CD4-positive, alpha-beta T cell treated with Interleukin-12 subunit alpha and Interleukin-12 subunit beta, for 1 hour (primary cell): ENCODE data around the gene BABAM2.
A peak's percentile ranks its signal among the peaks of the same experiment; 100 is the strongest.

Experiments
- DNase-seq: peaks from one replicate; pipeline ENCODE4 v3.0.0-alpha.2; 2020

BABAM2 gene

DNA sequence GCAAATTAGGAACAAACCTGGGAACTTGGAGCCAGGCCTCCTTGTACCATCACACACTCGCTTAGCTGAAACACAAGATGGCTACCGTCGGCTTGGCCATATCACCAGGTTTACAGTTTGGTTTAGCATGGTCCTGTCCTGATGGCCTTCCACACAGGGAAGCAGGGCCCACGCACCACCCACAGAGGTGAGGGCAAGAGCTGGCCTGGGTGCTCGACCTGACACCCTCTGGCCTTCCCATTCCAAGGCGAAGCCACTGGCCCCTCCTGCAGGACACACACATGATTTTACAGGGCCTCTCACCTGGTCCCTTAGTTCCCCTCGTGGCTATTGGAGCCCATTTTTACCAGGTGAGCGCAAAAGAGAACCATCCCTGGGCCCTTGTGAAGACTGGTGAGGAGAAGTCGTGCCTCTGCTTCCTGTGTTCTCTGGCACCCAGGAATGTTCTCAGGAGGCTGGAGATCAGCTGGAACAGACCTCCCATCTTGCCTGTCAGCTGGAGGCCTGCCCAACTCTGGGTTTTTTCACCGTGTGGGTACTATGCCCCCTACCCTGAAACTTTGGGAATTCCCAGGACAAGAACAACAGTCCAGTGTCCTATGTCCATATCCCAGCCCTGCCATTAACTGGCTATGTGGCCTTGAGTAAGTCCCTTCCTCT, 449.1 kb downstream of the BABAM2 start:
- no peak for DNase-seq

DNA sequence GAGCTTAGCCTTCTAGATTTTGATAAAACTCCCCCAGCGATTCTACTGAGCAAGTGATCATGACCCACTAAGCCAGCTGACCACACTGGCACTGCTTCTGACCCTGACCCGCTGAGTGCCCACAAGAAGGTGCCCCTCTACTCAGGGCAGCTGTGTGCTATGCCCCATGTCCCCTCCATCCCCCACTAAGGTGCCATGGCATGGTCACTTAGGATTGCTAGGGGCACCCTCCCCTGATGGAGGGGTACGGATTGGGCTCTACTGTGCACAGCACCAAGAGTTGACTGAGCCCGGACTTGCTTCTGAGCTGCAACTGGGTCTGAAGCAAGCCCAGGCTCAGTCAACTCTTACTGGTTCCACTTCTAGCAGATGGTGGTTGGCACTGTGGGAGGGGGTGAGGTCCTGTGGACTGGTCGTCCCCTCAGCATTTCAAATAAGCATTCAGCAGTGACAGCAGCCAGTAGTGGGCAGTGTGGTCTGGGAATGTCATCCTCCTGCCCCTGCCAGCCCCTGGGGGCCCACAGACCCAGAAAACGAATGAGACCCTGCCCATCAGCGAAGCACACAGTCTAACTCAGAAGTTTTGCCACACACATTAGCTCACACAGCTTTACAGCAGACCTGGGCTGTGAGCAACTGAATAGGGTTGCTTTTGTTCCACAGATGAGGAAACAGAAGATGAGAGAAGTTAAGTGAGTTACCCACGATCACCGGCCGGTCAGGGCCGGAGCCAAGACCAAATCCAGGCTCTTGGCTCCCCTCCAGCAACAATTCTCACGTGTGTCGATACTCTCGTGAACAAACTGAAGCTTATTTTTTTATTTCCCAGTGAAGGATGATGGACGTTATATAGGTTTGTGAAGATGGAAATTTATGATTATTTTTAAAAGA, 450.0 kb downstream of the BABAM2 start:
- DNase-seq, result no peak

DNA sequence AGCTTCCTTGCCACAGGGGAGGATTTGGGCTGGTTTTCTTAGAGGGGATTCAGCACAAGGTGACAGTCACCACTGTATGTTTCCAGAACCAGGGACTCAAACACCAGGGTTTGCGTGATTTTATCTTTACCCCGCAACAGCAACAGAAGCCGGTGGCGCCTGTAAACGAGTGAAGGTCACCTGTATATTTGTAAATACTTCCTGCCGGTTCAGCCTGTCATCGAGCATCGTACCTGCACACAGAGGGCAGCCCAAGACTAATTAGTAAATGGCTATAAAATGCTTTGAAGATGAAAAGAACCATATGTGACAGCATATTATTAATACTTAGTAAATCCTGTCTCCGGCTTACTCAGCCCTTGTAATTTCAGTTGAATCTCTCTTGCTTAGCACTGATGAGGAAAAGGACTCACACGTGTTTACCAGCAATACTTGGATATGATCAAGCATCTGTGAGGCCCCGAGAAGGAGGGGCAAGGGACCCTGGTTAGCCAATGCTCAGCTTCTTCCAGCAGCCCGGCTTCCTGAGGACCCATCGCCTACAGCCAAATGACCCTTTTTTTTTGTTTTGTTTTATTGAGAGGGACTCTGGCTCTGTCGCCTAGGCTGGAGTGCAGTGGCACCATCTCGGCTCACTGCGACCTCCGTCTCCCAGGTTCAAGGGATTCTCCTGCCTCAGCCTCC, 450.8 kb downstream of the BABAM2 start:
- DNase-seq, result no peak

DNA sequence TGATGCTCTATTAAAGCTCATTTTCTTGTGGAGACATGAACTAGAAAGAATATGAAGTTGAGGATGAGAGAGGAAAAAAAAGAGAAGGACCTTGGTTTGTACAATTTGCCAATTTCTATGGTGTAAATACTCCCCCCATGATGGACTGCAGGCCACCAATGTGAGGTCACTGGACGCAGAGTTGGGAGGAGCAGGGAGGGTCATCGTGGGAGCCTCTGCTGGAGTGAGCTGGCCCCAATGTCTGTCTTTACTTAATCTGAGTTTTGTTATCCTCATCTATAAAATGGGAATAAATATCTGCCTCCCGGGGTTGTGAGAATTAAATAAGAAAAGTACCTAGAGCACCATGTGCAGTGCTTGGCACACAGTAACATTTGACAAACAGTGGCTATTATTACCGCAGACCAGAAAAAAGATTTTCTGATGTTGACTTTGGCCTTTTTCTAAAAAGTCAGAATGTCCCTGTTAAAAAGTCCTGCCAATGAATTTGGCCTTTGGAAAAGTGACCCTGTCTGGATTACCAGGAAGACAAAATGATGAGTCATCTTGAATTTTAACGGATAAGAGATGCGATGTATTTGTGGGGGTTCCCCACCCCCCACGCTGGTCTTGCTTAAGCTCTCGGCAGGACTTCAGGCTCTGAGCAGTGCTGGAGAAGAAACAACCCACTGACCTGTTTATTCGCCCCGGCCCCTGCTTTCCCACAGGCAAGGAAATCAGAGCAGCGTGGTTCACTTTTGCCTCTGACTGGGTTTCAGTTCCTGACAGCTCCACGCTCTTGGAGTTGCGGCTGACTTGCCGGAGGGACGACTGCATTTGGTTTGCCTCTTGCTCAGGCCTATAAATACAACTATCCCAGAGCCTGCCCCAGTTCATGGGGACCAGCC, 451.8 kb downstream of the BABAM2 start:
- no peak for DNase-seq

DNA sequence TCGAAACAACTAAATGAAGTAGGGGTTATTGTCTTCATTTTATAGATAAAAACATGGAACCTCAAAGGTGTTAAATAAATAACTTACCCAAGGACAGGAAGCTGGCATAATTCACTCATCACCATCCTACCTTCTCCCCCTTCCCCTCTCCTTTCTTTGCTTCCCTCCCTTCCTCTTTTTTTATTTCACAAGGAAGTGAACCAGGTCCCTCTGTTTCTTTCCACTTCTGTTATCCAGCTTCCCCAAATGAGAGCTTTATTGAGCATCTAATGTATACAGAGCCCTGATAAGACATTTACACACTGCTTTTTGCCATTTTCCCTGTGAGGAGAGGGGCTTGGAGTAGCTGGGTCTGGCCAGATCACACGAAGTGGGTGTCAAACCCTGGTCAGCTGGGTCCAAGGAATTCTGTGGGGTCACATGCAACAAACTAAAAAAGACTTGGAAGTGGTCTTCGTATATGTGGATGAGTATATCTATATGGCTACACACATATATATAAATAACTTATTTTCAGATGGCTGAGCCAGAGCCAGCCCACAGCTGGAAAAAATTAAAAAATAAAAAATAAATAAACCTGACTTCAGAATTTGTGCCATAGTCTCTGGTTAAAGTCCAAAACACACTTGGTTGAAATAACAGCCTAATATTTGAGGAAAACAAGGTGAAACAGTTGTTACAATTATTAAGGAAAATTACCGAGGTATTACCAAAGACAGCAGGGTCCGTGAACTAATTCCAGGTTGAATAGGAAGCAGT, 452.8 kb downstream of the BABAM2 start:
- DNase-seq, result no peak

DNA sequence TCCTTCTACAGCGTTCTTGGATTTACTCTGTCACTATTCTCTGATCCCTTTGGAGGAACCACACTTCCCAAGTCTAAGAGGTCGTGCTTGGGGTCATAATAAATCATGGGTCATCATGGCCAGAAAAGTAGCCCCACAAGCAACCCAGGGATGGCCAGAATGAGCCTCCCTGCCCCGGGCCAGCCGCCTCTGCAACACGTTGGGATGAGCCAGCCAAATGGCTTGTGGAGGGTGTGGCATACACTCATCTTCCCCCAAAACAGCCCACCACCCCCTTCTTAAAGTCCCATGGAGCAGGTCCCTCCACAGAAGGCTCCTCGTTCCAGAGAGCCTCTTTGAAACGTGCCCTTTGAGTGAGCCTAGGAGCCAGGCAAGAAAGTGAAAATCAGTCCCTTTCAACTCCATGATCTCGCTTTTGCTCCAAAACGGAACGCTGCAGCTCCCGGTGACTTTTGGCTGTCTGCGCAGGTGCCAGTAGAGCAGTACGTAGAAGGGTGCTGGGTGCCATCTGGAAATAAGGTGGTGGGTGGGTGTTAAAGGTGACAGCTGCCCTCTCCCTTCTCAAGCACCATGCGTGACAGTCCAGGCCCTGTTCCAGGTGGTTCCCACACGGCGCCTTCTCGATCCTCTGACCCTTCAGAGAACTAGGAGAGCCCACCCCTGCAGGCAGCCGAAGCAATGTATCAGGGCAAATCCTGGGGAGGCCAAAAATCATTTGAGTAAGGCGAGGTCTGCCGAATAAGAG, 453.6 kb downstream of the BABAM2 start:
- DNase-seq, result no peak

DNA sequence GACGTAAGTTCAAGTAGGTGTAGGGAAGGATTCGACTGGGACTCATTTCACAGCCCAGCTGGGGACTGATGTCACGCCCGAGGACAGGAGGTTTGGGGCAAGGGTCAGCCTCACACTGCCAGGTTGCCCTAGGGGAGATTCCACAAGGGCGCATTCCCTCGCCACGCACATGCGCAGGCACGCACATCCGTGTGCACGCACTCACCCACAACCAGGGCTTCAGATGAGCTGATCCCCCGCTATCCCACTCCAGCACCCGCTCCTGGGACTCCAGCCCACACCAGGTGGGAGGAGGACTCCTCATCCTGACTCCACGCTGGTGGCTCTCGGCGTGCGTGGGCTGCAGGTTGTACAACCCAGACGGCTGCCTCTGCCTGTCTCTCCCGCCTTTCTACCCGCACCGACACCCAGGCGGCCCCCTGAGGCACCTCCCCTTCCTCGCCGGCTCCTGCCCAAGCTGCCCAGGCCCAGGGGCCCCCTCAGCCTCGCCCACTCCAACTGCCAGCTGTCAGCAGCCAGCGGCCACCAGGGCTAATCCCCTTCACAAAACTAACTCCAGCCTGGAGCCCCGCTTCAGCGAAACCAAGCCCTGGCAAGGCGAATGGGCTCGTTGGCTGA, 454.3 kb downstream of the BABAM2 start:
- no peak for DNase-seq

DNA sequence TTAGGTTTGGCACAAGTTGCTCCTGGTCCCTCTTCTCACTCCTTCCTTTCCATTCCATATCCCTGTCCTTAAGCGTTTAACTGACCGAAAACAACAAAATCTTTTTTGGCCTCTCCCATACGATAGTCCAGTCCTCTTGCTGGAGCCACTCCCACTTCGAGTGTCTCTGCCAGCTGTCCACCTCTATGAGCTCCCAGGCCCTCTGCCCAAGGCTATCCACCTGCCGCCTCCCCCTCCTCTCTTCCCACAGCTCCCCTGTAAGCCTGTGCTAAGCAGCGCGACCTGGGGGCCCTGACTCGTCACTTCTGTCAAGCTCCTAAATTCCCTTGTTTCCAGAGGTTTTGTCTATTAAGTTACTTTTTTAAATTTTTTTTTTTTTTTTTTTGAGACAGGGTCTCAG, 455.1 kb downstream of the BABAM2 start:
- DNase-seq, result no peak

DNA sequence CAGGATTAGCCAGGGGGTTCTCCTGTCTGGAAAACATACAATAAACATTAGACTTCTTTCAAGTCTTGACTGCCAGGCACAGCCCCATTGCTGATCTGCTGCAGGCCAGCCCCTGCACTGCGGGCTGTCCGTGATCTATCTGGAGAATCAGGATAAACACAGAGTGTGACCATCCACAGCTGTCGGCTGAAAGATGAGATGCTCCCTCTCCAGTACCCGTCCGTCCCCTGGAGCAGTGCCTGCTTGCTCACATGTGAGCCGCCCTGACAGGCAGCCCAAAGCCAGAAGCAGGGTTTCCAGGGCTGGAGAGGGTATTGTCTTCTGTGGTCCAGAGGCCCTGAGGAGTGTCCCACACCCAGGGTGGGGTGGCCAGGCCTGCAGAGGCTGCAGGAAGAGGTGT, 456.1 kb downstream of the BABAM2 start:
- no peak for DNase-seq

DNA sequence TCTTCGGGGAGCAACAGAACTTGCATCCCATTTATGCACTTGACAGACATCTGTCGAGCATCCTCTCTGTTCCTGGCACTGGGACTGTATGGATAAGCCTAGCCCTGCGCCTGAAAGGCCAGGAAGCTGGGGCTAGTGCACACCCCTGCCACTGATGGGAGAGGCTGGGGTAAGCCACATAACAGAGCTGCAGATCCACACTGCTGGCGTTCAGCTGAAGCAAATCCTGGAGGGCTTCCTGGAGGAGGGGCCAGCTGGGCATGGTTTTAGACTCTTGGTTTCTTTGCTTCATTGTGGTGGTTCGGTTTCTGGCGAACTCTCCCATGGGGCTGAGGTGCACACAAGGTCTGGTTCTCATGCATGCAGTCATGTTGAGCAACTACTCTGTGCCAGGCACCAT, 456.7 kb downstream of the BABAM2 start:
- DNase-seq, result no peak

DNA sequence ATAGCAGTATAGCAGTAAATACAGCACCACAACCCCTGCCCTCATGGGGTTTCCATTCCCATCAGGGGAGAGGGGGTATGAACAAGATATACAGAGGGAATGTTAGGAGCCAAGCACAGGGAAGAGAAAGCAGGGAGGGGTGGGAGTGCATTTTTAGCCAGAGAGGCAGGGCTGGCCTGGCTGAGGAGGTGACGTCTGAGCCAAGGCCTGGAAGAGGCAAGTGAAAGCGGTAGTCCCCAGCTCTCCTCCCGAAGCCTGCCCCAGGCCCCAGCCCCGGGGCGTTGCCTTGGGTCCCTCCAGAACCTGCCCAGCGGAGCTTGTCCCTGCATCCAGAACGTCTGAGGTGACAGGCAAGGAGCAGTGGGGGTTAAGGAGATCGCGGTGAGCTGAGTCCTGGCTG, 457.1 kb downstream of the BABAM2 start:
- DNase-seq, result no peak

DNA sequence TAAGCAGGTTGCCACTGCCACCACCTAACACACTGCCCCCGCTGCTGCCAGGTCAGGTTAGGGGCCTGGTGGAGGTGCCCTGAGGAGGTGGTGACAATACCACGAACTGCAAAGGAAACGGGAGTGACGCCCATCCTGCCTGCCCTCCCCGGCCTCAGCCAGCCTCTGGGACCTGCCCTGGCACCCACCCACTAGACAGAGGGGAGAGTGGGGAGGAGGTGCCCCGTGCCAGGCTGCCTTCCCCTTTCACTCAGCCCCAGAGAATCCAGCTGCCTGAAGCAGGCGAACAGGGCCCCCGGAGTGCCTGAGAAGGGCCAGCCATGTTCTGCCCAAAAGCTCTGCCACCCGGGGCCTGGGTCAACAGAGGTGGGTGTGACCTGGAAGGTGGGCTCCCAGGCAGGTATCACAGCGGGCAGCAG, 457.6 kb downstream of the BABAM2 start:
- DNase-seq, result peak; percentile 75

DNA sequence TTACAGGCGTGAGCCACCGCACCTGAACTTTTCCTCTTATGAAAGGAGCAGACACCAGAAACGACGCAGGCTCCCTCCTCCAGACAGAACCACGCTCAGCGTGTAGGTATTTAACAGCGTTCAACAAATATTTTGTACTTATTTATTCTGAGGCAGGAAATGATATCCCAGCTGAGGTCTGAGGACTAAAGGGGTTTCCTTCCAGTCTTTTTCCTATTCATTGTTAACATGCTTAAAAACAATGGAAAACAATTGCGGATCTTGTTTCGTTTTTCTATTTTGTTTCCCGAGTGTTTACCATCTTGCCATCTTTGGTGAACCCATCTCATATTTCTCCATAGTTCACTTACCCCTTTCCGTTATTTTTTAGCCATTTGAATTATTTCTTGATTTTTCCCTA, 458.4 kb downstream of the BABAM2 start:
- no peak for DNase-seq

DNA sequence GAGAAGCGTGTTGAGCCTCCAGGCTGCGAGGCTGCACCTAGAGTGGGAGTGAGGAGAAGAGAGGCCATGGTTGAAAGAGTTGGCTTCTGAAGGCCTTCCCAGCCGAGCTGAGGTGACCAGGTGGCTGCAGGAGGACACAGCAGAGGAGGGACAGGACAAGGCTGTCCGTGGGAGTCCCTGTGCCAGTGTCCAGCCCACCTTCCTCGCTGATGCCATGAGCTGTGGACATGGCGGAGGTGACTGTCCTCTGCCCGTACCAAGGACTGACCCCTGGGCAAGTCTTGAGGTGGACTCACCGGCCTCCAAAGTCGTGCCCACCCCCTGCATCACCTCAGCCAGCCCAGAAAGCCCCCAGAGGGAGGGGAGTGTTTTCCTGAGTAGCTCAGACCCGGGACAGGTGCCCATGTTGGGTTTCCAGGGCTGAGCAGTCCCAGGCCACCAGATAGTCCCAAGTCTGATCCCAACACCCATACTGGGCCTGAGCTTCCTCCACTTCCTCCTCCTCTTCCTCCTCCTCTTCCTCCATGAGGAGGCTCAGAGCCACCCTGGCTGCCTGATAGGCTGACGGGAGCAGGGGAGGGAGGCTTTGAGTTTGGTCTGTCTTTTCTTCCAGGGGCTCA, 459.1 kb downstream of the BABAM2 start:
- DNase-seq, result no peak

DNA sequence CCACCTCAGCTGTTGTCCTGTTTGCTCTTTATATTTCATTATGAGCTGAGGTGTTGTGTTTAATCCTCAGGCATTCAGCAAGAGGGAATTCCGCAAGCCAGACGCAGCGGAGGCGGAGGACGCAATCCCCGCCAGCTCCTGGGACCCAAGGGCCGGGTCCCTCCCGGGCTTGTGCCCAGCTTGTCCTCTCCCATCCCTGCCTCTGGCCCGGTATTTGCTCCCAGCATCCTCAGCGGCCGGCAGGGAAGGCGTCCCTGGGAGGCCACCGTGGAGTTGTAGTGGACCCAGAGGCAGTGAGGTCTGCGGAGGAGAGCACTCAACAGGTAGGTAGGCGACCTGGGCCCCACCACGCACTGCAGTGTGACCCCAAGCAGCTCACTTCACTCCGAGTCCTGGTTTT, 459.7 kb downstream of the BABAM2 start:
- no peak for DNase-seq

DNA sequence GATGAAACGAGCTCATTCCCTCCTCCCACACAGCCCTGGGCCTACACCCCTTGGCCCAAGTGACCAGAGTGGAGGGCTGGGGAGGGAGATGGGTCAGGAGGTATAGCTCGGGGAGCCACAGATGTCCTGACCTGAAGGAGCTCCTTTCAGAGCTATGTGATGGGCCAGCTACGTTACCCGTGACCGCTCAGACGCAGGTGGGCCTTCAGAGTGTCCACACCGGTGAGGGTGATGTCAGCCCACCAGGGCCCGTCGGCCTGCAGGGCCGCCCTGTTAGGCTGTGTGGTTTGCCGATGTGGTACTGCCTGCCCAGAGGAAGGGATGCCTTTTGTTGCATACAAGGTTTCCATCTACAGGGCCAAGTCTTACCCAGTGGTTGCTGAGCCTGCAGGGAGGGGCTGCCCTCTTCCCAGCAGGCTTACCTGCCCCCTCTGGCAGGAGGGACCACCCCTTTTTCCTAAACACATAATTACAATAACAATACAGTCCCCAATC, 460.3 kb downstream of the BABAM2 start:
- no peak for DNase-seq

DNA sequence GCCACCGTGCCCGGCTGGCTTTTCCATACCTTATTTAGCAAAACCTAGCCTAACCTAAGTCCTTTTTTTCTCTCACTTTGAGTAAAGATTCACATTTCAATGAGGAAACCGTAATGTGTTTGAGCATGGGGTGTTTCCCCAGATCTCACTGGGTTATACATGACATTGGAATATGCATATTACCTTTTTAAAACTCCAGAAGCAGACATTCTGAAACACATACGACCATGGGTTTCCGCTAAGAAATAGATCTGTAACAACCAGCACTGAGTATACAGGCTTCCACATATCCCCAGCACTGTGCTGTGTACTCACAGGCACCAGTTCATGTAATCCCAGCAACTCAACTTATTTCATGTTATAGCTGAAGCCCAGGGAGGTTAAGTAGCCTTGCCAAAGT, 461.1 kb downstream of the BABAM2 start:
- DNase-seq, result no peak

DNA sequence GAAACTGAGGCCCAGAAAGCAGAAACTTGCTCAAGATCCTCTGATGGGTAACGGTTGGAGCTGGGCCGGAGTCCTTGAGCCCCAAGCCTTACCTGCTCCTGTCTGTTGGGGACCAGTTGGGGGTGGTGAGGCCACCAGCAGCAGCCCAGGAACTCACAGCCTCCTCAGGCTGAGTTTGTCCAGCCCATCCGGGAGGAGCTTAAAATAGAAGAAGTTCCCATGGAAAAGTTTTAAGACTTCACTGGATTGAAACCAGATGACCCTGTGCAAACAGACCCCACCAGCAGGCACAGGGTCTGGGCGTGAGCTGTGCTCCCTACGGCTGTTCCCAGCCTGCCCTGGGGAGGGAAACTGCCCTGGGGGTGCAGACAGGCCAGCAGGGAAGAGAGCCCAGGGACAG, 461.6 kb downstream of the BABAM2 start:
- no peak for DNase-seq

DNA sequence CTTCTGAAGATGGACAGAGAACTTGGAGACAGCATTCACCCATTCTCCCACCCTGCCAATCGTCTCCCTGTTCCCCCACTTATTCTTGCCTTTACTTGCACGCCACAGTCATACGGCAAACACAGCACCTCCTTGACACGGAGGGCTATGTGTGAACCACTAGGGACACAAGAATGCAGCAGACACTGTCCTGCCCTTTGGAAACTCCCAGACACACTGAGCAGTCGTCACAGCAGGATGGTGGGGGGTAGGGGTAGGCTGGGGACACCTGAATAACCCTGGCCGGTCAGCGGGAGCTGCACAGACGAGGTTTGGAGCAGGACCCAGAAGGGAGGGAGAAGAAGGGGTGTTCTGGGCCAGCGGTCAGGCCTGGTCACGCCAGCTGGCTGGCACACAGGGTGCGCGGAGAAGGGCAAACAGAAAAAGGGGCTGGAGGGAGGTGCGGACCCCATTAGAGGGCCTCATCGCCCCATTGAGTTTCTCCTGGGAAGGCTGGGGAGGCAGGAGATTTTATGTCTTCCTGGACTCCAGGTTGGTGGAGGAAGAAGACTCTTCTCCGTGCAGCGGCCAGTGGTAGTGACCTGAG, 462.2 kb downstream of the BABAM2 start:
- no peak for DNase-seq
